Peyer's patch (tissue), 4 donors: ENCODE data around the gene ANO10. TPM values are rescaled to one million over a fixed set of nuclear protein-coding genes. Genes with fewer than 3 reads are reported as not detected.
"Not testable (repeated sequence)": the region's sequence is repeated elsewhere in the genome, so short reads cannot be mapped to it uniquely, and the experiment has no call there.

Experiments
- DNase-seq, 3 donors: peaks; one replicate each; pipeline ENCODE4 v3.0.0-alpha.2; 2017 to 2019
- H3K27ac ChIP-seq, 4 donors: fragments of 200-600 bp; sonication (generic); one replicate each; pipeline ENCODE4 v1.5.1; 2016 to 2019
- H3K27me3 ChIP-seq, 2 donors: fragments of 200-600 bp; sonication (generic); one replicate each; pipeline ENCODE4 v1.5.1; 2019
- H3K36me3 ChIP-seq, 3 donors: fragments of 200-600 bp; sonication (generic); one replicate each; pipeline ENCODE4 v1.5.1; 2016 to 2019
- H3K4me1 ChIP-seq, 4 donors: fragments of 200-600 bp; sonication (generic); one replicate each; pipeline ENCODE4 v1.5.1; 2016 to 2019
- H3K4me3 ChIP-seq, 4 donors: fragments of 200-600 bp; sonication (generic); 1 replicate in 3 of 4; 2 replicates in 1 of 4; pipeline ENCODE4 v1.5.1; 2016 to 2019; ENCODE audit warnings: mild to moderate bottlenecking in 1 of 4
- H3K9me3 ChIP-seq, 4 donors: fragments of 200-600 bp; sonication (generic); one replicate each; pipeline ENCODE4 v1.5.1; 2016 to 2019; ENCODE audit warnings: mild to moderate bottlenecking in 1 of 4
- POLR2A ChIP-seq, 2 donors: fragments of 450-650 bp; IDR thresholded peaks; one replicate each; pipeline ENCODE4 v1.5.1; 2017; ENCODE audit warnings: antibody characterized with exemption in 2 of 2, mild to moderate bottlenecking in 2 of 2, moderate library complexity in 2 of 2
- total RNA-seq, 4 donors: library from RNA; depleted of rRNA; stranded (reverse); fragments of >200 nt; gene quantifications; one replicate each; pipeline ENCODE4 v1.1.0, GENCODE V29; 2016
- TF ChIP-seq, protein P1 (sequence below), 6 experiments: fragments of 450-650 bp in 4 of 6; fragments of 200-600 bp in 2 of 6; sonication (generic) in 1 of 6; IDR thresholded peaks; one replicate each; pipeline ENCODE4 v1.5.1; 2017 to 2019; ENCODE audit warnings: antibody characterized with exemption in 6 of 6, mild to moderate bottlenecking in 3 of 6, moderate library complexity in 1 of 6

Gene ANO10
- total RNA-seq, 4 donors from 2014 or later: 33.8 to 110 (median 70.0) TPM

DNA sequence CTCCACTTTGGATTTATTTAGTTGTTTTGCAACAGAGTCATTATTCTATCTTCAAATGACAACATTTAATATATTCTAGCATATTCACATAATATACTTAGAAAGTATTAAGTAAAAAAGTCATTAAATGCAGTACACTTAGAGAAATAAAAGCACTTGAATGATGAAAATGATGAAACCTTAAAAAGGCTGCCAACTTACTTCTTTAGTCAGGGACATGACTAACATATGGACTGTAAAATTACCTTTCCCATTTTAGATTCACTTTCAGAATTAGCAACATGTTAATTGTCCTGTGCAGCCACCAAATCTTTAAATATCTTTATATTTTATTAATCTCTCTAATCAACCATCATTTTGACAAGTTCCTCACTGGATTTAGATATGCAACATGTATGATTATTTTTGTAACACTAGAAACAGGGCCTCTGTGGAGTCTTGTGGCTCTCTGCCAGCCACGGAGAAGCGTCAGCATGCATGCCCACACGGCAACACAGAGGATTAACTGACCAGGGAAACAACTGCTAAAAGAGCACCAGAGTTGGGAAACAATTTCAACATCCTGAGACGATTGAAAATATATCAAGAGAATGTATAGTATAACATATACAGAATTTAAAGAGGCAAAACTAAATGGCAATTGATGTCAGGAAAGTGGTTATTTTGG lies 95.7 kb downstream of the ANO10 start:
- Histone ChIP-seq H3K4me3 (no peak overlapping the region), H3K4me1 (no peaks in the 10 kb centered on the region), H3K9me3 (no peaks in the 10 kb centered on the region), H3K27me3 (no peaks in the 10 kb centered on the region), H3K27ac (no peak overlapping the region), H3K36me3 (no peaks in the 10 kb centered on the region)
- no peak for DNase-seq
- TF ChIP-seq, protein P1, sequence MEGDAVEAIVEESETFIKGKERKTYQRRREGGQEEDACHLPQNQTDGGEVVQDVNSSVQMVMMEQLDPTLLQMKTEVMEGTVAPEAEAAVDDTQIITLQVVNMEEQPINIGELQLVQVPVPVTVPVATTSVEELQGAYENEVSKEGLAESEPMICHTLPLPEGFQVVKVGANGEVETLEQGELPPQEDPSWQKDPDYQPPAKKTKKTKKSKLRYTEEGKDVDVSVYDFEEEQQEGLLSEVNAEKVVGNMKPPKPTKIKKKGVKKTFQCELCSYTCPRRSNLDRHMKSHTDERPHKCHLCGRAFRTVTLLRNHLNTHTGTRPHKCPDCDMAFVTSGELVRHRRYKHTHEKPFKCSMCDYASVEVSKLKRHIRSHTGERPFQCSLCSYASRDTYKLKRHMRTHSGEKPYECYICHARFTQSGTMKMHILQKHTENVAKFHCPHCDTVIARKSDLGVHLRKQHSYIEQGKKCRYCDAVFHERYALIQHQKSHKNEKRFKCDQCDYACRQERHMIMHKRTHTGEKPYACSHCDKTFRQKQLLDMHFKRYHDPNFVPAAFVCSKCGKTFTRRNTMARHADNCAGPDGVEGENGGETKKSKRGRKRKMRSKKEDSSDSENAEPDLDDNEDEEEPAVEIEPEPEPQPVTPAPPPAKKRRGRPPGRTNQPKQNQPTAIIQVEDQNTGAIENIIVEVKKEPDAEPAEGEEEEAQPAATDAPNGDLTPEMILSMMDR (IDR thresholded peaks at IDR 0.05): no peak
- TF ChIP-seq POLR2A (IDR thresholded peaks at IDR 0.05): no peak

DNA sequence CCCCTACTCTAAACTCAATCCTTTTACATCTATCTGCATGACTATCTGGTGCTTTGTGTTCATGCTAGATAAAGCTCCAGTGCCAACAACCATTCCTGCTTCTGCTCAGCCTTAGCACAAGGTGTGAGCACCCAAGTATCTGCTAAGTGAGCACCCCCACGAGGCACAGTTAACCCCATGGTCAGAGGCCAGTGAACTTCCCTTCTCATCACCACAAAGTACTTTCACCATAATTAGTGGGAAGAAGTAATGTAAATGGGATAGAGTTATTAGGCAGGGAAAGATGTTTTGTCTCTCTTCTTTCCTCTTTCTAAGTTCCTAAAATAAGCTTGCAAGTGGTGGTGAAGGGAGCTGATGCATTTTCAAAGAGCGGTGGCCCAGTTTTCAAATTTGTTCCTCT lies 96.4 kb downstream of the ANO10 start:
- no peak overlapping the region for H3K27ac ChIP-seq
- no peak for DNase-seq
- H3K4me1 ChIP-seq: no peaks in the 10 kb centered on the region
- no peaks in the 10 kb centered on the region for H3K9me3 ChIP-seq
- TF ChIP-seq, protein P1 (IDR thresholded peaks at IDR 0.05): no peak
- no peak for TF ChIP-seq POLR2A (IDR thresholded peaks at IDR 0.05)
- no peaks in the 10 kb centered on the region for H3K27me3 ChIP-seq
- H3K4me3 ChIP-seq: no peak overlapping the region
- H3K36me3 ChIP-seq: no peaks in the 10 kb centered on the region

GRCh38 chr3:43523454-43524053 lies 98.3 kb downstream of the ANO10 start:
- no peak overlapping the region for H3K4me3 ChIP-seq
- H3K9me3 ChIP-seq: peaks cover 0 to 7% (median 0%) of the 10 kb centered on the region in 4 donors
- H3K4me1 ChIP-seq: no peaks in the 10 kb centered on the region
- DNase-seq: no peak
- TF ChIP-seq, protein P1 (IDR thresholded peaks at IDR 0.05): no peak
- no peak for TF ChIP-seq POLR2A (IDR thresholded peaks at IDR 0.05)
- no peak overlapping the region for H3K27ac ChIP-seq
- no peaks in the 10 kb centered on the region for H3K27me3 ChIP-seq
- peaks cover 0 to 5% (median 0%) of the 10 kb centered on the region in 3 donors for H3K36me3 ChIP-seq

DNA sequence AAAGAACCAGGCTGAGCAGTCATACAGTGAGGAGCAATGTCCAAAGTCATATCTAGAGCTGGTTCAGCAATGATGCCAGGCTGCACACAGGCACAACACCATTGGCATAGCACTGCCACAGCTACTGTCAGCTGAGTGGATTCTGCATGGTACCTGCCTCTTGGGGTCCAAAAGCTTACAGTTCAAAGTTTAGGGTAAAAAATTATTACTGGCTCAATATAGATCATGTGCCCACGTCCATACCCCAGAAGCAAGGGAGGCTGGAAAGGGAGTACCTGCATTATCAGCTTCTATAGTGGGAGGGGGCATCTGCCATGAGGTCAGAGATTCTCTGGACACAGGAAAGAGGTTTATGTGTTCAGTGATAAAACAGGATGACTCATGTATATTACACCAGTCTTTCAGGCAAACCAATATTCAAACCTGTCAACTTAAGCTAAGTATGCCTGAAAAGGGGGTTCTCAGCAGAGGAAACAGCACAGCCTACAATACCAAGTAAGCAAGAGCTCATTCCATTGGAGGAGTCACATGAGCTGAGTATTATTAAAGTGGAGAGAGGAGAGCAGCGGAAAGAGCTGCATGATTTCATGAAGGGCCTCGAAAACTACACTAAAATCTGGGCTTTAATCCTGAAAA lies 99.0 kb downstream of the ANO10 start:
- Histone ChIP-seq H3K27ac (no peak overlapping the region), H3K4me3 (no peak overlapping the region), H3K36me3 (peaks cover 0 to 5% (median 0%) of the 10 kb centered on the region in 3 donors), H3K4me1 (no peaks in the 10 kb centered on the region), H3K27me3 (no peaks in the 10 kb centered on the region), H3K9me3 (peaks cover 0 to 11% (median 0%) of the 10 kb centered on the region in 4 donors)
- TF ChIP-seq POLR2A (IDR thresholded peaks at IDR 0.05): no peak
- TF ChIP-seq, protein P1 (IDR thresholded peaks at IDR 0.05): no peak
- no peak for DNase-seq

- H3K4me3 ChIP-seq: no peak overlapping the region
- peaks cover 0 to 5% (median 0%) of the 10 kb centered on the region in 3 donors for H3K36me3 ChIP-seq
- DNase-seq: no peak
- TF ChIP-seq POLR2A (IDR thresholded peaks at IDR 0.05): no peak
- TF ChIP-seq, protein P1 (IDR thresholded peaks at IDR 0.05): no peak
- H3K27me3 ChIP-seq: no peaks in the 10 kb centered on the region
- H3K4me1 ChIP-seq: no peaks in the 10 kb centered on the region
- peaks cover 0 to 11% (median 0%) of the 10 kb centered on the region in 4 donors for H3K9me3 ChIP-seq
- no peak overlapping the region for H3K27ac ChIP-seq
Observed at GRCh38 chr3:43521941-43522340, 99.9 kb downstream of the ANO10 start.

GRCh38 chr3:43518515-43518914 lies 103.3 kb downstream of the ANO10 start:
- not testable (repeated sequence) for H3K27me3 ChIP-seq, H3K27ac ChIP-seq, DNase-seq, H3K4me3 ChIP-seq, H3K36me3 ChIP-seq, H3K4me1 ChIP-seq
- peaks cover 0 to 11% (median 0%) of the 10 kb centered on the region in 4 donors for H3K9me3 ChIP-seq
